Measurements from ENCODE around the gene KAT8.

KAT8 gene

GRCh38 chr16:31074814-31075183 is 42.7 kb upstream of the KAT8 start:
- no peak for TF ChIP-seq CTCF (conservative IDR thresholded peaks at IDR 0.05; ENCODE audit: control insufficient read depth, insufficient read depth, low read depth, low read length)
- peak; percentile 49 for DNase-seq (ENCODE audit: low read depth)
- H3K4me3 ChIP-seq (ENCODE audit: control insufficient read depth, low read depth, low read length): peak overlapping the region; percentile 98

GRCh38 chr16:31076319-31076718 is 41.1 kb upstream of the KAT8 start:
- no peak overlapping the region for H3K4me3 ChIP-seq (ENCODE audit: control insufficient read depth, low read depth, low read length)
- TF ChIP-seq CTCF (conservative IDR thresholded peaks at IDR 0.05; ENCODE audit: control insufficient read depth, insufficient read depth, low read depth, low read length): no peak
- no peak for DNase-seq (ENCODE audit: low read depth)

- TF ChIP-seq CTCF (conservative IDR thresholded peaks at IDR 0.05; ENCODE audit: control insufficient read depth, insufficient read depth, low read depth, low read length): no peak
- DNase-seq (ENCODE audit: low read depth): no peak
- no peak overlapping the region for H3K4me3 ChIP-seq (ENCODE audit: control insufficient read depth, low read depth, low read length)
Observed at GRCh38 chr16:31077024-31077423, 40.4 kb upstream of the KAT8 start.

- no peak for TF ChIP-seq CTCF (conservative IDR thresholded peaks at IDR 0.05; ENCODE audit: control insufficient read depth, insufficient read depth, low read depth, low read length)
- no peak overlapping the region for H3K4me3 ChIP-seq (ENCODE audit: control insufficient read depth, low read depth, low read length)
- DNase-seq (ENCODE audit: low read depth): no peak
Observed at GRCh38 chr16:31077592-31078396, 39.7 kb upstream of the KAT8 start.

- DNase-seq (ENCODE audit: low read depth): no peak
- no peak overlapping the region for H3K4me3 ChIP-seq (ENCODE audit: control insufficient read depth, low read depth, low read length)
- TF ChIP-seq CTCF (conservative IDR thresholded peaks at IDR 0.05; ENCODE audit: control insufficient read depth, insufficient read depth, low read depth, low read length): no peak
Observed at GRCh38 chr16:31078597-31079341, 38.7 kb upstream of the KAT8 start.

GRCh38 chr16:31079342-31079944 is 38.0 kb upstream of the KAT8 start:
- H3K4me3 ChIP-seq (ENCODE audit: control insufficient read depth, low read depth, low read length): no peak overlapping the region
- no peak for TF ChIP-seq CTCF (conservative IDR thresholded peaks at IDR 0.05; ENCODE audit: control insufficient read depth, insufficient read depth, low read depth, low read length)
- DNase-seq (ENCODE audit: low read depth): no peak
